ENCODE results near the gene AFDN.
"Not testable (repeated sequence)": the region's sequence is repeated elsewhere in the genome, so short reads cannot be mapped to it uniquely, and the experiment has no call there.

AFDN gene

DNA sequence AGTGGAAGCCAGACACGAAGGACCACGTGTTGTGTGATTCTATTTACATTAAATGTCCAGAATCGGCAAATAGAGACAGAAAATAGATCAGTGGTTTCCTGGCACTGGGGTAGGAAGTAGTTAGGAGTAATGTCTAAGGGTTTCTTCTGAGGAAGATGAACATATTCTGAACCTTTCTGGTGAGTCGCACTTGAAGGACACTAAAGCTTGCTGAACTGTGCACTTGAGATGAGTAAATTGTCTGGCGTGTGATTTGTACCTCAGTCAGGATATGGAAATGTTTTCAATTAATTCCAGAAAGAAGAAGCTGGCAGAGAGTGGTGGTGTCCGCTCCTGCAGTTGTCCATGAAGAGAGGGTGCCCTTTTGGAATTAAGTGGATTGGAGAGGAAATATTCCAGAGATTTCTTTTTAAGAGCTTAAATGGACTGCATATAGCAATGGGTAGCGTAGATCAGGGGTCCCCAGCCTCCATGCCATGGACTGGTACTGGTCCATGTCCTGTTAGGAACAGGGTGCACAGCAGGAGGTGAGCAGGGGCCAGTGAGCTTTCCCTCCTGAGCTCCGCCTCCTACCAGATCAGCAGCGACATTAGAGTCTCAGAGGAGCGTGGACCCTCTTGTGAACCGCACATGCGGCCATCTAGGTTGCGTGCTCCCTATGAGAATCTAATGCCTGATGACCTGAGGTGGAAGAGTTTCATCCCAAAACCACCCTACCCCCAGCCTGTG, 158.3 kb downstream of the AFDN start:
- DNase-seq = no peak

DNA sequence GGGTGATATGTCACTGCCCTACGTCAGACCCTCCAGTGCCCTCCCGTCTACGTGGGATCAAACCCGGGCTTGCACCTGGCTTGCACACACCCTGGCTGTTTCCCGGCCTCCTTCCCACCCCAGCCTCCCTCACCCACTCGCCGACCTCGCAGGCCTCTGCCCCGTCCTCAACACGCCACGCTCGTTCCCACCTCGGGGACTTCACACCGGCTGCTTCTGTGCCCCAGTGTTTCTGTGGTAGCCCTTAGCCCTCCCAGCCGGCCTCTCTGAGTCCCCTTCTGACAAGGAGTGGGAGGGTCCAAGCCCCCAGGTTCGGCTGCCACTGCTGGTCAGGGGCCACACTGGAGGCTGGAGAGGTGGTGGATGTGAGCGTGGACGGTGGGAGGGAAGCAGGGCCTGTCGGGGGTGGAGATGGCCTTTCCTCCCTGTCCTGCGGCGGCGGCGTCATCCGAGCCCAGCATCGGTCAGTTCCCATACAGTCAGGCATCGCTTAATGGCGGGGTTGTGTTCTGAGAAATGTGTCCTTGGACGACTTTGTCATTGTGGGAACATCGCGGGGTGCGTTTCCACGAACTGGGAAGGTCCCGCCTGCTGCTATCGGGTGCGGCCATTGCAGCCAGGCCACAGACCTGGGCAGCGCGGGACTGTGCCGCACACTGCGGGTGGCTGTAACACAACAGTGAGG, 159.3 kb downstream of the AFDN start:
- no peak for DNase-seq

- DNase-seq = no peak
Observed at GRCh38 chr6:167987396-167988153, 160.9 kb downstream of the AFDN start.

GRCh38 chr6:167988154-167988495, 161.4 kb downstream of the AFDN start:
- no peak for DNase-seq

DNA sequence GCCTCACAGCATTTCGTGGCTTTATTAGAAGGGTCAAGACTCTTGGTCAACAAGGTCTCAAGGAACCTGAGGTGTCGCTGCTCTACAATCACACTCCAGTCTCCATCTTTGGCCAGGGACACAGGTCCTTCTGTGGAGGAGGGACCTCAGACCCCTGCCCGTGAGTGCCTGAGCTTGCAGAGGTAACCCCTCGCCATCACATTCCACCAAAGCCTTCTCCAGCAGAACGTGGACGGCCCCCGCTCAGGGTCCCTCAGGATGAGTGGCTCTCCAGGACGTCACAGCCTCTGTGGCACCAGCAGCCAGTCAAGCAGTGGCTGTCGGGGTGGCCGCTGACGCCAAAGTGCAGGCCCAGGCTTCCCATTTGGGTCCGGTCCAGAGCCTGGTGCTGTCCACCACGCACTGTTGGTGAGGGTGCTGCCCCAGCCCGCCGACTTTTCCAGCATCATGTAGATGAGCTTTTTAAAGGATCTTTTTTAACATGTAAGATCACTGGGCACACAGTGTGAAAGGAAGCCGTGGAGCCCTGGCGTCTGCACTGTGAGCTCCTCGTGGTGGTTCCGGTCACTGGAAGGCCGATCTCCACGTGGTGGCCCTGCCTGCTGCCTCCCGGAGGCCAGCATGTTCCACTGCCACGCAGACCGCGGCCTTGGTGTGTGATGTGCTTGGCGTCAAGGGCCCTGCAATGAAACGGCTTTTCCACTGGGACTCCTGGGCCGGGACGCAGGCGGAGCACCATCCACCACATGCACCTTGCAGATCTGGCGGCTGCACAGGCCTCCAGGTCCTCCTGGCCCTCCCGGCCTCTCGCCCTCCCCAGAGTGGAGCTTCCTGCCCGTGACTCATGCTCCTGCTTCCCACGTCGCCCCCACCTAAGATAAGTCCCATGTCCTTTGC, 162.5 kb downstream of the AFDN start:
- no peak for DNase-seq

DNA sequence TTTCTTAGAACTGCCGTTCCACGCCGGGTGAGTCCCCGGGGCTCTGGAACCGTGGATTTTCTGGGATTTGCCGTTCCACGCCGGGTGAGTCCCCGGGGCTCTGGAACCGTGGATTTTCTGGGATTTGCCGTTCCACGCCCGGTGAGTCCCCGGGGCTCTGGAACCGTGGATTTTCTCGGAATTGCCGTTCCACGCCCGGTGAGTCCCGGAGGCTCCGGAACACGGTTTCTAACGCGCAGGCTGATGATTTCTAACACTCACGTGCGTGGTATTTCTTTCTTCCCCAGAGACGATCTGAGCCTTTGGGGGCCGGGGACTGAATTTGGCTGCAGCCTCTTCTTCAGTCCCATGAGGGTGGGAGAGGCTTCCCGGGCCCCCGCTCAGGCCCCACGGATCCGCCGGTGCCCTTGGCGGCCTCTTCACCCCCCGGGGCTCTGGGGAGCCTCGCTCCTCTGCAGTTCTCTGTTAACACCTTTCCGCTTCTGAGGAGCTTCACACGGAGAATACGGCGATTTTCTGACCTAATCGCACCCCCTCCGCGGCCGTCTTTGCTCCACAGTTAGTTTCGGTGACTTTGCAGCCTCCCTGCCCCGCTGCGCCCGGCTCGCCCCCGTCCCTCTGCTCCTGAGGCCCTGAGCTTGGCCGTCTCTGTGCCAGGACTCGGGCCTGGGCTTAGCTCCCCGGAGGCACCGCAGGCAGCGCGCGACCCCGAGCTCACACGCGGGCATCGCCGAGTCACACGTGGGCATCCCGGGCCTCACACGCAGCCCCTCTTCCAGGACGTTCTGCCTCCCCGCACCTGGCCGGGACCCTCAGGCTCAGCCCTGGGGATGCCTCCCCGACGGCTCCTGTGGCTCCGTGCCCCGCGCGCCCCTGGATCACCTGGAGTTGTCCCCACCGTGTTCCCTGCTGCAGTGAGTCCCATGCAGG, 163.6 kb downstream of the AFDN start:
- DNase-seq = no peak

- no peak for DNase-seq
Observed at GRCh38 chr6:167993169-167993568, 166.5 kb downstream of the AFDN start.

- no peak for DNase-seq
Observed at GRCh38 chr6:167993831-167994230, 167.1 kb downstream of the AFDN start.

- DNase-seq = no peak
Observed at GRCh38 chr6:167995302-167995701, 168.6 kb downstream of the AFDN start.

- no peak for DNase-seq
Observed at GRCh38 chr6:167995731-167996151, 169.0 kb downstream of the AFDN start.

DNA sequence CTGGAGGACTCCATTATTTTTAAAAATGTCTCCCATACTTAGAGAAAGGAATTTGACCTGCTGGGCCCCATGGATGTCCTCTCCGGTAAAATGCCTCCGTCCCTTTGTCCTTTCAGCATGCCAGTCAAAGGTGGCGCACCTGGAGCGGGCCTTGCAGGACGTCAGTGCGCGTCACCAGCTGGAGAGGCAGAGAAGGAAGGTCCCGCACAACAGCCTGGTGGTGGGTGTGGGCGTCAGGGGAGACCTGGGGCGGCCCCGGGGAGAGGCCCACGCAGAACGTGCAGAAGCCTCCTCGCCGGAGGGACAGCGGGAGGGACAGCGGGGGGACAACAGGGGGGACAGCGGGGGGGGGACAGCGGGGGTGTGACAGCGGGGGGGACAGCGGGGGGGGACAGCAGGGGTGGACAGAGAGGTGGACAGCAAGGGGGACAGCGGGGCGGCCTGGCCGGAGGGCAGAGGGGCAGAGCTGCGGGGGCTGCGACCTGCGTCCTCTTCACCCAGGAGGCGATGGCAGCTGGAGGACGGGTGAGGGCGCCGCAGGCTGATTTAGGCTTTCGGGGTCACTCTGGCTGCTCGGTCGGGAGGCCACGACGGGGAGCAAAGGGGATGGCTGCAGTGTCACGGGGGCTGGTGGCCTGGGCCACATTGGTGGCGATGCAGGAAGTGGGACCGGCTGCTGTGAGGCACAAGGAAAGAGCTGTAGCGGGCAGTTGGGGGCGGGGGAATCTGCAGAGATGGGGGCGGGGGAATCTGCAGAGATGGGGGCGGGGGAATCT, 169.9 kb downstream of the AFDN start:
- DNase-seq = no peak

DNA sequence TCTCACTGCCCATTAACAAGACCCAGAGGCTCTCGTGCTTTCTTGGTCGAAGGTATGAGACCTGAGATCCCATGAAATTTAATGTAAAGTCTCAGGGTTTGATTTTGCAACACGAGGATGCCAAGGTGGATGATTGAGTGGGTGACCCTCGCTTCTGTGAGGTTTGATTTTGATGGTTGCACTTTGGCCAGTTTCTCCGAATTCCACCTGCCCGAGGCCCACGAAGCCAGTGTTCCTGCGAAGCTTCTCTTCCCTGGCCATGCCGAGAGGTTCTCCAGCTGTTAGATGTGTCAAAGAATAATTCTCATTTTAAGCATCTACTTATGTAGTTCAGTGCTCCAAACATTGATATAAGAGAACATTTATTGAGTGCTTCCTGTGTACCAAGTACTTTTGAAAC, 170.9 kb downstream of the AFDN start, which contains the start of gene KIF25:
TSS of gene KIF25 (plus strand) at position 30 of the 400 bp plus-strand sequence. CDS start 31,915 bp downstream, outside the sequence.
- no peak for DNase-seq

- DNase-seq = no peak
Observed at GRCh38 chr6:167998215-167998614, 171.5 kb downstream of the AFDN start.

- DNase-seq = no peak
Observed at GRCh38 chr6:168000198-168001028, 173.7 kb downstream of the AFDN start.

DNA sequence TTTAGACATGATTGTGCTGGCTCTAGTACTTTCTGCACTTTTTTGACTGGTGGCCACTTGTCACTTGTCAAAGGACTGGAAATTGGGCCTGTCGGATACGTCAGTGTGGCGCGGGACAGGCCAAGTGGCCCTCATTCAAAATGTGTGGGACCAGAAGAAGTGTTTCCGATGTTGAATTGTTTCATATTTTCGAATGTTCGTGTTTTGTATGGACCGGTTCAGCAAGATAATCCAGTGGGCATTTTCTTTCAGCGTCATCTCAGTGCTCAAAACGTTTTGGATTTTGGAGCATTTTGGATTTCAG, 174.3 kb downstream of the AFDN start:
- DNase-seq = no peak

DNA sequence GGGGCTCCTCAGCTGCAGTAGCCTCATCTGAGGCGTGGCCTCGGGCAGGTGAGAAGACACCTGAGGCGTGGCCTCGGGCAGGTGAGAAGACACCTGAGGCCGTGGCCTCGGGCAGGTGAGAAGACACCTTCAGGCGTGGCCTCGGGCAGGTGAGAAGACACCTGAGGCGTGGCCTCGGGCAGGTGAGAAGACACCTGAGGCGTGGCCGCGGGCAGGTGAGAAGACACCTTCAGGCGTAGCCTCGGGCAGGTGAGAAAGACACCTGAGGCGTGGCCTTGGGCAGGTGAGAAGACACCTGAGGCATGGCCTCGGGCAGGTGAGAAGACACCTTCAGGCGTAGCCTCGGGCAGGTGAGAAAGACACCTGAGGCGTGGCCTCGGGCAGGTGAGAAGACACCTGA, 174.8 kb downstream of the AFDN start:
- DNase-seq = not testable (repeated sequence)

DNA sequence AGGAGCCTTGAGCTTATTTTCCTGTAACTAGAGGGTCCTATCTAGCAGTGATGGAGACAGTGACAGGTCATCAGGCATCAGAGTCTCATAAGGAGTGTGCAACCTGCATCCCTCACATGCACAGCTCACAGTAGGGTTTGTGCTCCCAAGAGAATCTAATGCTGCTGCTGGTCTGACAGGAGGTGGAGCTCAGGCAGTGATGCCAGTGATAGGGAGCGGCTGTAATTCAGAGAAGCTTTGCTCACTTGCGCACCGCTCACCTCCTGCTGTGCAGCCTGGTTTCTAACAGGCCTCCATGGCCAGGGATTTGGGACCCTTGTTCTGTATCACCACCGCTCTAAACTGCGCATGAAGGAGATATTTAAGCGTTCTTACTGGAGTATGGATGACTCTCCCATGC, 176.1 kb downstream of the AFDN start:
- no peak for DNase-seq

GRCh38 chr6:168004023-168004422, 177.3 kb downstream of the AFDN start:
- DNase-seq = no peak

DNA sequence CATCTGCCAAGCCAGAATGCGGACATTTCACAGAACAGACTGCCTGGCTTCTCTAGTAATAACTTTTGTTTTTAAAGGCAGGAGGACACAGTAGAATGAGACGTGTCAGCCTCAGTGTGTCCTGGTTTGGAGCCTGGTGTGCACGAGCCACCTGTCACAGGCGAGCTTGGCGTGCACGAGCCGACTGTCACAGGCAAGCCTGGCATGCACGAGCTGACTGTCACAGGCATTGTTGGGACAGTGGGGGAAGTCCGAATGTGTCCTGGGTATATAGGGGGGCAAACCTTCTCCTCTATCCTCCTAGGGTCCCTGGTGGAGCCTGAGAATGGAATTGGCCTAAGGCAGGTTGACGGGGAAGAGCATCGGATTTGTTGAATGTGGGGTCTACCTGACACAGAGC, 178.2 kb downstream of the AFDN start:
- no peak for DNase-seq

- DNase-seq = no peak
Observed at GRCh38 chr6:168005796-168006195, 179.1 kb downstream of the AFDN start.

Measured in NCI-H1930 (cell line).